T follicular helper cell (primary cell): ENCODE results near the gene ANKRD30BL.
"Not testable (repeated sequence)": the region's sequence is repeated elsewhere in the genome, so short reads cannot be mapped to it uniquely, and the experiment has no call there.

Experiments
- DNase-seq: peaks from one replicate; pipeline ENCODE4 v3.0.0-alpha.2; 2020; ENCODE audit warnings: low read depth
- total RNA-seq, 2 experiments: gene quantifications; one replicate each; lab custom pipeline; 2026; lab: John Stamatoyannopoulos, UW

ANKRD30BL gene, protein sequence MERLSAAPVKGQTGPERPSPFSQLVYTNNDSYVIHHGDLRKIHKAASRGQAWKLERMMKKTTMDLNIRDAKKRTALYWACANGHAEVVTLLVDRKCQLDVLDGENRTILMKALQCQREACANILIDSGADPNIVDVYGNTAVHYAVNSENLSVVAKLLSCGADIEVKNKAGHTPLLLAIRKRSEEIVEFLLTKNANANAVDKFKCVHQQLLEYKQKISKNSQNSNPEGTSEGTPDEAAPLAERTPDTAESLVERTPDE
- total RNA-seq: 0 reads per million in 2 experiments

DNA sequence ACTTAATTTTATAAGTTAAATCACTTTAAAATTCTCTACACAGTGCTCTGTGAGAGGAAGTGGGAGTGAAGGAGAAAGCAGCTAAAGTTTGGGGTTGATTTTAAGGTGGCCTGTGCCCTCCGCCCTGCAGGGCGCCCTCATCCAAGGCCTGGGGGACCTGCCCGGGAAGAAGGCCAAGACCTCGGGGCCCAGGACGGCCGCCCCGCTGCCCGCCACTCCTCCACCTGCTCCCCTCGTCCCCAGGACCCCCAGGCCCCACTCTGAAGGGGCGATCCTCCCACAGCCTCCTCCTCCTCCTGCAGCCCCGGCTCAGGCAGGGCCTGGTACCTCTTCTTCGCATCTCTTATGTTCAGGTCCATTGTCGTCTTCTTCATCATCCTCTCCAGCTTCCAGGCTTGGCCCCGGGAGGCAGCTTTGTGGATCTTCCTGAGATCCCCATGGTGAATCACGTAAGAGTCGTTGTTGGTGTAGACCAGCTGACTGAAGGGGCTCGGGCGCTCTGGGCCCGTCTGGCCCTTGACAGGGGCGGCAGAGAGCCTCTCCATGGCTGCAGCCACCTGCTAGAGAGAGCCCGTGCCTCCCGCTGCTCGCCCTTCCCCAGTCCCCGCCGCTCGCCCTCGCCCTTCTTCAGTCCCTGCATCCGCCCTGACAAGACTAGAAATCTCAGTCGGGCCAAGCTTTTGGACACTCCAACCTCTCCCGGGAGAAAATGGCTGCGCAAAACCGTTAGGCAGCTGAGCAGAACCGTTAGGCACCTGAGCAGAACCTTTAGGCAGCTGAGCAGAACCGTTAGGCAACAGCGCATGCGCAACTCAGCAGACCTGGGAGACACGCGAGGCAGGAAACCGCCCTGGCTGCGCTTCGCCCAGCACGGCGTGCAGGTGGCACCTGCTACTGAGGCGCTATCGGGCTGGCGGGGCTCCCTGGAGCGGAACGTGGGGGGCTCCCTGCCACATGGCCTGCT lies at the start of gene ANKRD30BL:
ANKRD30BL (minus strand) TSS at position 792 of the 964 bp plus-strand sequence; CDS start at position 545, 247 bp downstream.
- not testable (repeated sequence) for DNase-seq

DNA sequence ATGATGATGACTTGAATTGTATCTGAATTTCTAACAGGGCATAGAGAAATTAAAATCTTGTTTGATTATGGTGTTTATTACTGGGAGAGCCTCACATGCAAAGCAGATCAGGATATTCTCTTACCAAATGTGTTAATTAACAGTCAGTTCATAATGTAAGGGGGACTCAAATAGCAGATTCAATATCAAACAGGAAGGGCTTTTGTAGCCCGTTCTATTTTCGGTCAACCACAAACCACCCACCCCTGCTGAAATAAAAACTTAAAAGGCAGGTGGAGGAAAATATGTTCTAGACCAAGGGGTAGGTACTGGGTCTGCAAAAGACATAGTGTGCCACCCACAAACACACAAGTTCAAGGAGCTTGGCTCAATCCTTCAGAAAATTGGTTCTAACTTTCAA lies 41.1 kb upstream of the ANKRD30BL start:
- not testable (repeated sequence) for DNase-seq

GRCh38 chr2:132192854-132193253 lies 31.1 kb upstream of the ANKRD30BL start:
- DNase-seq: not testable (repeated sequence)

- not testable (repeated sequence) for DNase-seq
Measured at GRCh38 chr2:132167100-132167499, 5.3 kb upstream of the ANKRD30BL start.

- not testable (repeated sequence) for DNase-seq
Measured at GRCh38 chr2:132162125-132162660, 441 bp upstream of the ANKRD30BL start.

- not testable (repeated sequence) for DNase-seq
Measured at GRCh38 chr2:132146774-132147173, 15.0 kb downstream of the ANKRD30BL start.
